ENCODE results near the gene MYO10. TPM values are rescaled to one million over a fixed set of nuclear protein-coding genes. Genes with fewer than 3 reads are reported as not detected.
A peak's percentile ranks its signal among the peaks of the same experiment; 100 is the strongest.

MYO10 gene
- total and polyA plus RNA-seq, 9 donors: 10.8 to 35.8 (median 16.3) TPM

GRCh38 chr5:16937503-16938161 is 1.5 kb upstream of the MYO10 start:
- no peak for DNase-seq
- H3K27me3 ChIP-seq: no peaks in the 10 kb centered on the region
- H3K27ac ChIP-seq: no peak overlapping the region
- peaks cover 4% of the 10 kb centered on the region for H3K4me1 ChIP-seq (ENCODE audit: insufficient read depth)
- H3K4me3 ChIP-seq: no peak overlapping the region
- intact Hi-C loops (cut with DNase I): loop anchor here in 3 of 4 donors (5.0 to 10.0 kb wide), 5 partner anchors 133 to 255 kb away; no protein-coding TSS in a partner anchor
- TF ChIP-seq CTCF (IDR thresholded peaks at IDR 0.05) (no peak), EP300 (IDR thresholded peaks at IDR 0.05) (no peak), POLR2A (IDR thresholded peaks at IDR 0.05) (no peak)
- no peaks in the 10 kb centered on the region for H3K36me3 ChIP-seq
- no peaks in the 10 kb centered on the region for H3K9me3 ChIP-seq
- 89 to 91% (median 89%) methylated on average over 7 of the region's 7 CpGs for WGBS, 3 donors

- WGBS, 3 donors: 26 to 34% (median 33%) methylated on average over 11 of the region's 11 CpGs
- no peak overlapping the region for H3K27ac ChIP-seq
- no peaks in the 10 kb centered on the region for H3K36me3 ChIP-seq
- TF ChIP-seq EP300 (IDR thresholded peaks at IDR 0.05) (no peak), POLR2A (IDR thresholded peaks at IDR 0.05) (no peak), CTCF (IDR thresholded peaks at IDR 0.05) (no peak)
- H3K4me1 ChIP-seq (ENCODE audit: insufficient read depth): peaks cover 6% of the 10 kb centered on the region
- DNase-seq: peak in 1 of 5 donors; percentile 27
- intact Hi-C loops (cut with DNase I): loop anchor here in 3 of 4 donors (5.0 to 10.0 kb wide), 5 partner anchors 132 to 255 kb away; no protein-coding TSS in a partner anchor
- peak overlapping the region; percentile 56 for H3K4me3 ChIP-seq
- no peaks in the 10 kb centered on the region for H3K9me3 ChIP-seq
- no peaks in the 10 kb centered on the region for H3K27me3 ChIP-seq
These were observed 926 bp upstream of the MYO10 start for GRCh38 chr5:16936989-16937438.

- Histone ChIP-seq H3K27me3 (no peaks in the 10 kb centered on the region), H3K4me3 (peak overlapping the region; percentile 56), H3K9me3 (no peaks in the 10 kb centered on the region), H3K27ac (peak overlapping the region; percentile 33 to 40), H3K36me3 (no peaks in the 10 kb centered on the region), H3K4me1 (ENCODE audit: insufficient read depth) (peaks cover 10% of the 10 kb centered on the region)
- intact Hi-C loops (cut with DNase I): loop anchor here in 3 of 4 donors (5.0 to 10.0 kb wide), 5 partner anchors 131 to 257 kb away; no protein-coding TSS in a partner anchor
- peak in 4 of 5 donors; percentile 43 to 62 (median 56) for DNase-seq
- 0 to 1% (median 0%) methylated on average over 72 to 85 of the region's 85 CpGs for WGBS, 3 donors
- TF ChIP-seq EP300 (IDR thresholded peaks at IDR 0.05) (no peak), POLR2A (IDR thresholded peaks at IDR 0.05) (no peak), CTCF (IDR thresholded peaks at IDR 0.05) (no peak)
These were observed 598 bp downstream of the MYO10 start for GRCh38 chr5:16935231-16936149.

- WGBS, 3 donors: 1 to 3% (median 2%) methylated on average over 6 of the region's 6 CpGs
- Histone ChIP-seq H3K27ac (no peak overlapping the region), H3K4me1 (ENCODE audit: insufficient read depth) (peaks cover 14% of the 10 kb centered on the region), H3K27me3 (no peaks in the 10 kb centered on the region), H3K36me3 (no peaks in the 10 kb centered on the region), H3K9me3 (no peaks in the 10 kb centered on the region), H3K4me3 (peak overlapping the region; percentile 56)
- no peak for DNase-seq
- intact Hi-C loops (cut with DNase I): loop anchor here in 3 of 4 donors (5.0 to 10.0 kb wide), 6 partner anchors 130 to 258 kb away; no protein-coding TSS in a partner anchor
- no peak for TF ChIP-seq POLR2A (IDR thresholded peaks at IDR 0.05)
- no peak for TF ChIP-seq CTCF (IDR thresholded peaks at IDR 0.05)
- no peak for TF ChIP-seq EP300 (IDR thresholded peaks at IDR 0.05)
These were observed 1.4 kb downstream of the MYO10 start for GRCh38 chr5:16934677-16935153.
